Natural killer cell (primary cell): Measurements from ENCODE around the gene MACROH2A1. TPM values are rescaled to one million over a fixed set of nuclear protein-coding genes. Genes with fewer than 3 reads are reported as not detected.

ENCODE experiments used
- ATAC-seq, 3 donors: fragments of 150-1000 bp in 2 of 3; fragments of 200-7000 bp in 1 of 3; cut with Tn5 transposase; 1 replicate in 1 of 3; 2 replicates in 2 of 3; pipeline ENCODE4 v1.10.0; 2021; ENCODE audit warnings: mild to moderate bottlenecking in 2 of 3, moderate library complexity in 2 of 3
- DNase-seq, 2 donors: peaks; one replicate each; pipeline versions ENCODE4 v3.0.0 to v3.0.0-alpha.2; 2013 to 2021; ENCODE audit warnings: mixed read lengths in 1 of 2
- H3K27ac ChIP-seq: one replicate; pipeline ENCODE4 v1.5.1; 2013; ENCODE audit warnings: mild to moderate bottlenecking, low read length
- H3K27me3 ChIP-seq: one replicate; pipeline ENCODE4 v1.6.1; 2013; ENCODE audit warnings: low read length; ENCODE audit not compliant: control insufficient read depth, insufficient read depth
- H3K36me3 ChIP-seq: one replicate; pipeline ENCODE4 v1.6.1; 2013; ENCODE audit warnings: low read length; ENCODE audit not compliant: control insufficient read depth, insufficient read depth
- H3K4me1 ChIP-seq: one replicate; pipeline ENCODE4 v1.6.1; 2013; ENCODE audit warnings: low read length; ENCODE audit not compliant: control insufficient read depth, insufficient read depth
- H3K4me3 ChIP-seq: one replicate; pipeline ENCODE4 v1.5.1; 2013; ENCODE audit warnings: low read length
- H3K9me3 ChIP-seq: one replicate; pipeline ENCODE4 v1.6.1; 2013; ENCODE audit warnings: low read length; ENCODE audit not compliant: control insufficient read depth, insufficient read depth
- H3K27ac Mint-ChIP-seq, 2 donors: one replicate each; pipeline ENCODE4 v1.8.0; 2022; ENCODE audit warnings: mild to moderate bottlenecking in 2 of 2, mixed read lengths in 2 of 2, moderate library complexity in 1 of 2
- H3K27me3 Mint-ChIP-seq, 2 donors: one replicate each; pipeline ENCODE4 v1.8.0; 2022; ENCODE audit warnings: low read depth in 2 of 2, mixed read lengths in 2 of 2
- H3K36me3 Mint-ChIP-seq: one replicate; pipeline ENCODE4 v1.8.0; 2022; ENCODE audit warnings: mixed read lengths
- H3K4me1 Mint-ChIP-seq, 2 donors: one replicate each; pipeline ENCODE4 v1.8.0; 2022; ENCODE audit warnings: mixed read lengths in 2 of 2
- H3K4me3 Mint-ChIP-seq: one replicate; pipeline ENCODE4 v1.8.0; 2022; ENCODE audit warnings: mild to moderate bottlenecking, moderate library complexity, mixed read lengths
- H3K9me3 Mint-ChIP-seq, 2 donors: one replicate each; pipeline ENCODE4 v1.8.0; 2022; ENCODE audit warnings: mixed read lengths in 2 of 2
- WGBS: methylation state at CpG from one replicate; pipeline ENCODE4 v1.1.7; 2013; ENCODE audit warnings: missing lambda C conversion rate; ENCODE audit not compliant: insufficient coverage; 5-methylcytosine and 5-hydroxymethylcytosine counted together
- intact Hi-C: fragments of 100-400 bp; cut with micrococcal nuclease; formaldehyde crosslinking; loops from one replicate; pipeline ENCODE4 v1.14.2; 2022
- total RNA-seq, 4 donors: library from RNA; stranded (reverse); fragments of 120-200 nt in 1 of 4; gene quantifications; one replicate each; pipeline versions ENCODE4 v1.2.3 to v1.2.4, GENCODE V29; 2013 to 2022
- TF ChIP-seq, protein P1 (sequence below): fragments of 200-600 bp; IDR thresholded peaks from one replicate; pipeline ENCODE4 v1.8.0; 2022; ENCODE audit warnings: antibody characterized with exemption

MACROH2A1 gene
- total RNA-seq, 3 donors from 2014 or later (not counting 1 experiment from before 2014, with no cell fraction given) = 139 to 160 (median 139) TPM

DNA sequence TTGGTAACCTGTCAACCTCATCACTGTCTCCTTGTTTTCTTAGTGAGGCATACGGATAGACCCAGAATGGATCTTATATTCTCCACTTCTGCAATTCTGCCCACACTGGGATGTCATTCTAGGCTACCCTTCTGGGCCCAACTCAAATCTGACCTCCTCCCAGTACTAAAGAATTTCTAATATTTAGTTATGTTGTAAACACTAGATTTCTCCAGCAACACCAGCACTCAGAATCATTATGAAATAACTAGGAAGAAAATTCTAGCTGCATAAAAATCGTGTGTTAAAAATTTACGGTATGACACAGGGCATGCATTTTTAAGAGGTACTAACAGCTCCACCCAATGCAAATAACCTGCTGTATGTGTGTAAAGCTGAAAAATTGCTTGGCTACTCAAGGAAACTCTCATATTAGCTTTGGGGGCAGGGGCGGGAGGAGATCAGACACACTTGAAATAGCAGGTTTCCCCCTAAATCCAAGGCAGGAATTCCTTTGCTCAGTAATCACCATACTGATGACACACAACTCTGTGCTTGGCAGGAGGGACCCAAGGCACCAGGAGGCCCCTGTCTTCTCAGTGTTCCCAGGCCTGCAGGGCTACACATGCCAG, 27.3 kb downstream of the MACROH2A1 start:
- H3K36me3 ChIP-seq = peaks cover 58% of the 10 kb centered on the region
- peaks cover 5% of the 10 kb centered on the region for H3K36me3 Mint-ChIP-seq
- ATAC-seq = no peak

DNA sequence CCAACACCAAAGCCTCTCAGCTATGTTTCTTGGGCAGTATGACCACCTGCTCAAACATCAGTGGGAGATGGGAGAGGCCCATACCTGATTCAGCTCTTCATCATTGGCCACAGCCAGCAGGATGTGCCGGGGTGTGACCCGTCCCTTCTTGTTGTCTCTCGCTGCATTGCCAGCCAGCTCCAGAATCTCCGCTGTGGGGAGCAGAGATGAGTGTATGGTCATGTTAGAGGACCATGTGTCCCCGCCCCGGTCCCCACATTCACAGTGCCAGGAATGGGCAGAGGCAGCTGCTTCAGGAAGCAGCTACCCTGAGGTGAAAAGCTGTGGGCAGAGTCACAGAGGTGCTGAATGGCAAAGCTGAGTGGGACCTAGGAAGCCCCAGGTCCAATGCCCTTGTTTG, 29.1 kb downstream of the MACROH2A1 start:
- DNase-seq (no peak), ATAC-seq (no peak)

More for the DNA sequence above, 27.3 kb downstream of the MACROH2A1 start:
- H3K4me3 Mint-ChIP-seq = no peak overlapping the region
- intact Hi-C loops = no loop called here
- DNase-seq = no peak
- Histone ChIP-seq H3K9me3 (no peaks in the 10 kb centered on the region), H3K4me3 (no peak overlapping the region), H3K27ac (no peak overlapping the region), H3K4me1 (peaks cover 15% of the 10 kb centered on the region), H3K27me3 (no peaks in the 10 kb centered on the region)
- peak overlapping the region in 1 of 2 donors; percentile 24 for H3K27ac Mint-ChIP-seq
- H3K4me1 Mint-ChIP-seq = peaks cover 20 to 37% of the 10 kb centered on the region in 2 donors
- WGBS = 84% methylated on average over 4 of the region's 4 CpGs
- H3K9me3 Mint-ChIP-seq = no peaks in the 10 kb centered on the region
- no peaks in the 10 kb centered on the region for H3K27me3 Mint-ChIP-seq
- TF ChIP-seq, protein P1, sequence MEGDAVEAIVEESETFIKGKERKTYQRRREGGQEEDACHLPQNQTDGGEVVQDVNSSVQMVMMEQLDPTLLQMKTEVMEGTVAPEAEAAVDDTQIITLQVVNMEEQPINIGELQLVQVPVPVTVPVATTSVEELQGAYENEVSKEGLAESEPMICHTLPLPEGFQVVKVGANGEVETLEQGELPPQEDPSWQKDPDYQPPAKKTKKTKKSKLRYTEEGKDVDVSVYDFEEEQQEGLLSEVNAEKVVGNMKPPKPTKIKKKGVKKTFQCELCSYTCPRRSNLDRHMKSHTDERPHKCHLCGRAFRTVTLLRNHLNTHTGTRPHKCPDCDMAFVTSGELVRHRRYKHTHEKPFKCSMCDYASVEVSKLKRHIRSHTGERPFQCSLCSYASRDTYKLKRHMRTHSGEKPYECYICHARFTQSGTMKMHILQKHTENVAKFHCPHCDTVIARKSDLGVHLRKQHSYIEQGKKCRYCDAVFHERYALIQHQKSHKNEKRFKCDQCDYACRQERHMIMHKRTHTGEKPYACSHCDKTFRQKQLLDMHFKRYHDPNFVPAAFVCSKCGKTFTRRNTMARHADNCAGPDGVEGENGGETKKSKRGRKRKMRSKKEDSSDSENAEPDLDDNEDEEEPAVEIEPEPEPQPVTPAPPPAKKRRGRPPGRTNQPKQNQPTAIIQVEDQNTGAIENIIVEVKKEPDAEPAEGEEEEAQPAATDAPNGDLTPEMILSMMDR = no peak

DNA sequence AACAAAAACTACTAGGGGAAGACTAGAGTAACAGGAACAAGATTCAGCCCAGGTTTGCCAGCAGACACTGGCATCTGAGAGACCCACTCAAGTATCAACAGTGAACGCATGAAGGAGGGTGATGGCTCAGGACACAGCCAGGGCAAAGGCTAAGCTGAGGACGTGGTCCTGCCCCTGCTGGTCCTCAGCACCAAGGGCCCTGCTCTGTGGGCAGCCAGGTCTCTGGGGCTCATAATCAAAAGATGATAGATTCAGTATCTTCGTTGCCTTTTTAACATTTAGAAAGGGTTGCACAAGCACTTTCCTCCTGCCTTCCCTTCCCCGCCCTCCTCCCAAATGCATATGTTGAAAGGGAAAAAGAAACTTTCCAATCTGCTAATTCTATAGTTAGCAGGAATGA, 31.5 kb downstream of the MACROH2A1 start:
- peaks cover 17 to 18% of the 10 kb centered on the region in 2 donors for H3K4me1 Mint-ChIP-seq
- H3K27ac Mint-ChIP-seq = no peak overlapping the region
- no peaks in the 10 kb centered on the region for H3K27me3 ChIP-seq
- peaks cover 49% of the 10 kb centered on the region for H3K36me3 ChIP-seq
- intact Hi-C loops = no loop called here
- peaks cover 5% of the 10 kb centered on the region for H3K36me3 Mint-ChIP-seq
- DNase-seq = no peak
- H3K9me3 Mint-ChIP-seq = no peaks in the 10 kb centered on the region
- no peaks in the 10 kb centered on the region for H3K27me3 Mint-ChIP-seq
- TF ChIP-seq, protein P1 = no peak
- H3K27ac ChIP-seq = no peak overlapping the region
- H3K9me3 ChIP-seq = no peaks in the 10 kb centered on the region
- WGBS = 89% methylated on average over 3 of the region's 4 CpGs
- H3K4me1 ChIP-seq = peaks cover 3% of the 10 kb centered on the region
- ATAC-seq = no peak
- H3K4me3 Mint-ChIP-seq = no peak overlapping the region
- no peak overlapping the region for H3K4me3 ChIP-seq

More for the DNA sequence above, 29.1 kb downstream of the MACROH2A1 start:
- Mint-ChIP-seq H3K4me1 (peaks cover 18 to 31% of the 10 kb centered on the region in 2 donors), H3K27me3 (no peaks in the 10 kb centered on the region), H3K4me3 (no peak overlapping the region), H3K36me3 (peaks cover 5% of the 10 kb centered on the region), H3K9me3 (no peaks in the 10 kb centered on the region), H3K27ac (peak overlapping the region in 1 of 2 donors; percentile 36)
- no peak overlapping the region for H3K4me3 ChIP-seq
- H3K36me3 ChIP-seq = peaks cover 54% of the 10 kb centered on the region
- H3K27me3 ChIP-seq = no peaks in the 10 kb centered on the region
- no peak overlapping the region for H3K27ac ChIP-seq
- TF ChIP-seq, protein P1 = no peak
- 95% methylated on average over 6 of the region's 6 CpGs for WGBS
- peaks cover 15% of the 10 kb centered on the region for H3K4me1 ChIP-seq
- intact Hi-C loops = no loop called here
- H3K9me3 ChIP-seq = no peaks in the 10 kb centered on the region

DNA sequence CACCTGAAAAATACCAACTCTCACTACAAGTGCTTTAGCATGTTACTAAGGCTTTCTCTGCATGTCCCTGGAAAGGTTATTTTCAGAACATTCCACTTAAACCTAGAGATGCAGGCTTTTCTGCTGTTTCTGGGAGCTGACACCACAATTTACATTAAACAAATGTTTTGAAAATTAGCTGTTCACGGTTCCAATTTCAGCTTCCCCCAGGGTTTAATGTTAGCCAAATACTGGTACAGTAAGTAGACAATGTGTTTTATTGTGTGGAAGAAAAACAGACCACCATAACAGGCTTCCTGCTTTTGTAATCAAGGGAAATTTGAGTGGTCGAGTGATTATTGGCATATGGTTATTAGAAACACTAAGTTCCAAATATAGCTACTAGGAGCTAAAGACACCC, 32.0 kb downstream of the MACROH2A1 start:
- DNase-seq (no peak), ATAC-seq (no peak)
- Mint-ChIP-seq H3K4me3 (peak overlapping the region; percentile 6), H3K27me3 (no peaks in the 10 kb centered on the region), H3K4me1 (peaks cover 14 to 18% of the 10 kb centered on the region in 2 donors), H3K27ac (no peak overlapping the region), H3K36me3 (peaks cover 5% of the 10 kb centered on the region), H3K9me3 (no peaks in the 10 kb centered on the region)
- TF ChIP-seq, protein P1 = no peak
- Histone ChIP-seq H3K36me3 (peaks cover 49% of the 10 kb centered on the region), H3K27ac (no peak overlapping the region), H3K4me1 (no peaks in the 10 kb centered on the region), H3K9me3 (no peaks in the 10 kb centered on the region), H3K4me3 (no peak overlapping the region), H3K27me3 (no peaks in the 10 kb centered on the region)
- intact Hi-C loops = no loop called here
- 100% methylated on average over 1 of the region's 2 CpGs for WGBS
